WTC11 (cell line): ENCODE results near the gene GRM4. TPM values are rescaled to one million over a fixed set of nuclear protein-coding genes. Genes with fewer than 3 reads are reported as not detected.

Experiments
- ATAC-seq: fragments of 200-7000 bp; cut with Tn5 transposase; 2 replicates; pipeline ENCODE4 v1.10.0; 2021; ENCODE audit warnings: mild to moderate bottlenecking, moderate library complexity
- CTCF ChIA-PET: fragments of 300-600 bp; sonication (Branson Sonifier 250); formaldehyde crosslinking; loops from one replicate; lab custom pipeline; 2021; ENCODE audit warnings: antibody characterized with exemption; lab: Charles Lee
- POLR2A ChIA-PET: fragments of 350-600 bp; sonication (Branson Sonifier 250); formaldehyde crosslinking; loops from one replicate; lab custom pipeline; 2021; ENCODE audit warnings: antibody characterized with exemption; lab: Charles Lee
- DNase-seq: peaks from one replicate; pipeline ENCODE4 v3.0.0; 2021; ENCODE audit warnings: low spot score
- H3K27ac Mint-ChIP-seq: 2 replicates; pipeline ENCODE4 v1.8.0; 2021; ENCODE audit warnings: mixed read lengths
- H3K27me3 Mint-ChIP-seq: 2 replicates; pipeline ENCODE4 v1.8.0; 2021; ENCODE audit warnings: low read depth, mild to moderate bottlenecking, moderate library complexity, mixed read lengths
- H3K36me3 Mint-ChIP-seq: 2 replicates; pipeline ENCODE4 v1.8.0; 2021; ENCODE audit warnings: mixed read lengths
- H3K4me1 Mint-ChIP-seq: 2 replicates; pipeline ENCODE4 v1.8.0; 2022; ENCODE audit warnings: mixed read lengths
- H3K4me3 Mint-ChIP-seq: 2 replicates; pipeline ENCODE4 v1.8.0; 2021; ENCODE audit warnings: mild to moderate bottlenecking, moderate library complexity, mixed read lengths
- H3K9me3 Mint-ChIP-seq: 2 replicates; pipeline ENCODE4 v1.8.0; 2021; ENCODE audit warnings: mixed read lengths
- ETV6 ChIP-seq: sonication (generic); formaldehyde crosslinking; IDR thresholded peaks from 2 replicates; pipeline ENCODE4 v1.8.1; 2022; ENCODE audit warnings: mild to moderate bottlenecking, missing genetic modification reagents
- FOXP1 ChIP-seq: sonication (generic); formaldehyde crosslinking; IDR thresholded peaks from 2 replicates; pipeline ENCODE4 v1.8.0; 2022; ENCODE audit warnings: missing genetic modification reagents, mild to moderate bottlenecking, moderate library complexity, borderline replicate concordance
- GRHL2 ChIP-seq: fragments of 250-450 bp; sonication (Bioruptor Pico); IDR thresholded peaks from 2 replicates; pipeline ENCODE4 v1.8.0; 2022; ENCODE audit warnings: mild to moderate bottlenecking, moderate library complexity; ENCODE audit not compliant: insufficient replicate concordance, severe bottlenecking
- MAX ChIP-seq: sonication (generic); formaldehyde crosslinking; IDR thresholded peaks from 2 replicates; pipeline ENCODE4 v1.8.0; 2022; ENCODE audit warnings: mild to moderate bottlenecking, missing genetic modification reagents
- MYBL2 ChIP-seq: sonication (generic); formaldehyde crosslinking; IDR thresholded peaks from 2 replicates; pipeline ENCODE4 v1.8.1; 2023; ENCODE audit warnings: mild to moderate bottlenecking, moderate library complexity, missing genetic modification reagents
- NFATC4 ChIP-seq: fragments of 250-450 bp; sonication (Bioruptor Pico); IDR thresholded peaks from 2 replicates; pipeline ENCODE4 v1.9.0; 2021; ENCODE audit warnings: mild to moderate bottlenecking
- NFE2L1 ChIP-seq: sonication (generic); formaldehyde crosslinking; IDR thresholded peaks from 2 replicates; pipeline ENCODE4 v1.8.1; 2023; ENCODE audit warnings: missing genetic modification reagents
- PRRX2 ChIP-seq: fragments of 250-450 bp; sonication (Bioruptor Pico); IDR thresholded peaks from 2 replicates; pipeline ENCODE4 v1.8.0; 2021; ENCODE audit warnings: mild to moderate bottlenecking
- ZMAT4 ChIP-seq: fragments of 250-450 bp; sonication (Bioruptor Pico); IDR thresholded peaks from 2 replicates; pipeline ENCODE4 v1.9.0; 2021; ENCODE audit warnings: mild to moderate bottlenecking
- ZNF263 ChIP-seq: sonication (generic); formaldehyde crosslinking; IDR thresholded peaks from 2 replicates; pipeline ENCODE4 v1.8.1; 2022; ENCODE audit warnings: low read depth, mild to moderate bottlenecking, moderate library complexity, missing genetic modification reagents
- ZNF281 ChIP-seq: sonication (generic); formaldehyde crosslinking; IDR thresholded peaks from 2 replicates; pipeline ENCODE4 v1.8.0; 2023; ENCODE audit warnings: mild to moderate bottlenecking, missing genetic modification reagents
- ZNF671 ChIP-seq: fragments of 250-450 bp; sonication (Bioruptor Pico); IDR thresholded peaks from 2 replicates; pipeline ENCODE4 v1.8.0; 2021; ENCODE audit warnings: mild to moderate bottlenecking
- total RNA-seq: library from RNA; stranded (reverse); gene quantifications from 3 replicates; pipeline ENCODE4 v1.2.3, GENCODE V29; 2021
- TF ChIP-seq, protein P1 (sequence below): fragments of 250-450 bp; sonication (Bioruptor Pico); IDR thresholded peaks from 2 replicates; pipeline ENCODE4 v1.9.0; 2021; ENCODE audit warnings: moderate library complexity, mild to moderate bottlenecking, inconsistent platforms, borderline replicate concordance
- TF ChIP-seq, protein P2 (sequence below): sonication (generic); formaldehyde crosslinking; IDR thresholded peaks from 2 replicates; pipeline ENCODE4 v1.8.0; 2022; ENCODE audit warnings: mild to moderate bottlenecking, missing genetic modification reagents

Gene GRM4
- total RNA-seq, 1 experiment from 2014 or later: 34.5 TPM

- Mint-ChIP-seq H3K4me3 (peak overlapping the region; percentile 68), H3K4me1 (peaks cover 80% of the 10 kb centered on the region), H3K27ac (no peak overlapping the region)
- 0 out of 2 replicates have a peak, but pooled peaks have one; percentile 41 for TF ChIP-seq ZNF281 (CRISPR knock-in tag)
- TF ChIP-seq PRRX2 (CRISPR knock-in tag): no peak
- TF ChIP-seq FOXP1 (CRISPR knock-in tag): 0 out of 2 replicates have a peak, but pooled peaks have one; percentile 18
- TF ChIP-seq ZNF263 (CRISPR knock-in tag): peak; percentile 70; the same call in 1 of the 2 replicates
- TF ChIP-seq, all 79 proteins: peak for 3
- POLR2A ChIA-PET: interaction anchor here (0.6 to 1.6 kb wide), 2 partner anchors 11 to 306 kb away, joined by 4 to 19 read pairs; no protein-coding TSS in a partner anchor
- Mint-ChIP-seq H3K27me3 (peaks cover 28% of the 10 kb centered on the region), H3K36me3 (no peaks in the 10 kb centered on the region), H3K9me3 (no peaks in the 10 kb centered on the region)
- CTCF ChIA-PET: interaction anchor here (0.7 to 7.4 kb wide), 16 partner anchors 9 to 372 kb away, joined by 3 to 83 read pairs (median 4); no protein-coding TSS in a partner anchor
- peak; percentile 73 for DNase-seq
- peak; percentile 29 for ATAC-seq
These were observed 3.6 kb downstream of the GRM4 start for GRCh38 chr6:34142061-34142998.

DNA sequence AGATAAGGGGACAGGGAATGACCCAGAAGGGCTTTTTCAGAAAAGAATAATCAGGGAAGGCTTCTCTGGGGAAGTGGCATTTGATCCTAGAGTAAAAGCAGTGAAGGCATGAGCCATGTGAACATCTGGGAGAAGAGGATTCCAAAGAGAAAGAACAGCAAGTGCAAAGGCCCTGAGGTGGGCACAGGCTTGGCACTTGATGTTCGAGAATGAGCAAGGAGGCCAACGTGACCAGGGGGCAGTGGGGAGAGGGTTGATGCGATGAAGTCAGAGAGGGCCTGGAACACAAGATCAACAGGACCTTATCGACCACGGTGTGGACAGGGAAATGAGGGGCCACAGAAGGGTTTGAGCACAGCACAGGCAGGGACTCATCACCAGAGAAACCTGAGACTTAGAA lies 5.8 kb downstream of the GRM4 start:
- Mint-ChIP-seq H3K9me3 (no peaks in the 10 kb centered on the region), H3K4me1 (peaks cover 85% of the 10 kb centered on the region), H3K27ac (peak overlapping the region; percentile 56), H3K27me3 (peaks cover 11% of the 10 kb centered on the region), H3K4me3 (no peak overlapping the region), H3K36me3 (no peaks in the 10 kb centered on the region)
- CTCF ChIA-PET: interaction anchor here (1.5 to 4.1 kb wide), 2 partner anchors 9 to 77 kb away, joined by 3 to 34 read pairs; no protein-coding TSS in a partner anchor
- POLR2A ChIA-PET: no interaction called here
- ATAC-seq: no peak
- TF ChIP-seq GRHL2 (CRISPR knock-in tag) (no peak), ZMAT4 (CRISPR knock-in tag) (no peak), NFE2L1 (CRISPR knock-in tag) (no peak), MYBL2 (no peak), FOXP1 (CRISPR knock-in tag) (no peak), MAX (CRISPR knock-in tag) (no peak), ZNF671 (CRISPR knock-in tag) (no peak), NFATC4 (CRISPR knock-in tag) (no peak), ETV6 (CRISPR knock-in tag) (no peak)
- TF ChIP-seq, protein P1, sequence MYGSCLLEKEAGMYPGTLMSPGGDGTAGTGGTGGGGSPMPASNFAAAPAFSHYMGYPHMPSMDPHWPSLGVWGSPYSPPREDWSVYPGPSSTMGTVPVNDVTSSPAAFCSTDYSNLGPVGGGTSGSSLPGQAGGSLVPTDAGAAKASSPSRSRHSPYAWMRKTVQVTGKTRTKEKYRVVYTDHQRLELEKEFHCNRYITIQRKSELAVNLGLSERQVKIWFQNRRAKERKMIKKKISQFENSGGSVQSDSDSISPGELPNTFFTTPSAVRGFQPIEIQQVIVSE (CRISPR knock-in tag): no peak
- TF ChIP-seq, protein P2, sequence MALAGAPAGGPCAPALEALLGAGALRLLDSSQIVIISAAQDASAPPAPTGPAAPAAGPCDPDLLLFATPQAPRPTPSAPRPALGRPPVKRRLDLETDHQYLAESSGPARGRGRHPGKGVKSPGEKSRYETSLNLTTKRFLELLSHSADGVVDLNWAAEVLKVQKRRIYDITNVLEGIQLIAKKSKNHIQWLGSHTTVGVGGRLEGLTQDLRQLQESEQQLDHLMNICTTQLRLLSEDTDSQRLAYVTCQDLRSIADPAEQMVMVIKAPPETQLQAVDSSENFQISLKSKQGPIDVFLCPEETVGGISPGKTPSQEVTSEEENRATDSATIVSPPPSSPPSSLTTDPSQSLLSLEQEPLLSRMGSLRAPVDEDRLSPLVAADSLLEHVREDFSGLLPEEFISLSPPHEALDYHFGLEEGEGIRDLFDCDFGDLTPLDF: no peak
- DNase-seq: no peak
